Measurements from ENCODE around the gene CCDC57. TPM values are rescaled to one million over a fixed set of nuclear protein-coding genes. Genes with fewer than 3 reads are reported as not detected.

Gene CCDC57
- total RNA-seq, 6 experiments from 2014 or later, result 10.1 to 37.4 (median 17.2) TPM

GRCh38 chr17:82076018-82076784, 136.4 kb downstream of the CCDC57 start:
- DNase-seq (no peak), ATAC-seq (peak; percentile 0 to 39 (median 18))
- intact Hi-C loops (cut with DNase I), result no loop called here
- no peak for TF ChIP-seq POLR2A (IDR thresholded peaks at IDR 0.05)
- no peak for TF ChIP-seq CTCF (IDR thresholded peaks at IDR 0.05)
- Histone ChIP-seq H3K9me3 (no peaks in the 10 kb centered on the region), H3K36me3 (peaks cover 0 to 34% (median 9%) of the 10 kb centered on the region in 4 donors), H3K4me1 (no peaks in the 10 kb centered on the region), H3K4me3 (no peak overlapping the region), H3K27me3 (no peaks in the 10 kb centered on the region), H3K27ac (no peak overlapping the region)
- 34% methylated on average over 23 of the region's 25 CpGs for WGBS (ENCODE audit: insufficient coverage, low coverage, low lambda C conversion rate, missing lambda C conversion rate)

DNA sequence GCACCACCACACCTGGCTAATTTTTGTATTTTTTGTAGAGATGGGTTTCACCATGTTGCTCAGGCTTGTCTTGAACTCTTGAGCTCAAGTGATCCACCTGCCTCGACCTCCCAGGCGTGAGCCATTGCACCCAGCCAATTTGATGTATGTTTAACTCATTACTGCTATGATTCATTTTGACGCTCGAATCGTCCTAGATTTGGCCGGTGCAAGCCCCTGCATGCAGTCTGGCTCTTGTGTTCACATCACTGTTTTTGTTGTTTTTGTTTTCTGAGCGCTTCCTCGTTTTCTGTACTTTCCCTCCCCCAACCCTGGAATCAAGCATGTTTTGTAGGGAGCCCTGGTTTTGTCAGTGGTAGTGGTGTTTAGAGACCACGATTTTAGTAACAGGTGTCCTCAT, 139.2 kb downstream of the CCDC57 start:
- Histone ChIP-seq H3K27me3 (no peaks in the 10 kb centered on the region), H3K4me3 (no peak overlapping the region), H3K36me3 (peaks cover 0 to 8% (median 0%) of the 10 kb centered on the region in 4 donors), H3K27ac (no peak overlapping the region), H3K9me3 (no peaks in the 10 kb centered on the region), H3K4me1 (no peaks in the 10 kb centered on the region)
- DNase-seq (no peak), ATAC-seq (no peak)
- intact Hi-C loops (cut with DNase I), result no loop called here
- 47% methylated on average over 7 of the region's 9 CpGs for WGBS (ENCODE audit: insufficient coverage, low coverage, low lambda C conversion rate, missing lambda C conversion rate)
- no peak for TF ChIP-seq CTCF (IDR thresholded peaks at IDR 0.05)

GRCh38 chr17:82072827-82073226, 139.8 kb downstream of the CCDC57 start:
- no peak for ATAC-seq
- no peaks in the 10 kb centered on the region for H3K27me3 ChIP-seq
- H3K4me3 ChIP-seq, result no peak overlapping the region
- no peak overlapping the region for H3K27ac ChIP-seq
- peaks cover 0 to 2% (median 0%) of the 10 kb centered on the region in 4 donors for H3K36me3 ChIP-seq
- no peaks in the 10 kb centered on the region for H3K4me1 ChIP-seq
- no peak for DNase-seq
- H3K9me3 ChIP-seq, result no peaks in the 10 kb centered on the region
- TF ChIP-seq CTCF (IDR thresholded peaks at IDR 0.05) (no peak), POLR2A (IDR thresholded peaks at IDR 0.05) (no peak)
- WGBS (ENCODE audit: insufficient coverage, low coverage, low lambda C conversion rate, missing lambda C conversion rate), result 75% methylated on average over 5 of the region's 6 CpGs
- intact Hi-C loops (cut with DNase I), result no loop called here

- DNase-seq (no peak), ATAC-seq (no peak)
- no peaks in the 10 kb centered on the region for H3K36me3 ChIP-seq
- H3K27me3 ChIP-seq, result no peaks in the 10 kb centered on the region
- H3K9me3 ChIP-seq, result no peaks in the 10 kb centered on the region
- no peak overlapping the region for H3K4me3 ChIP-seq
- intact Hi-C loops (cut with DNase I), result no loop called here
- TF ChIP-seq POLR2A (IDR thresholded peaks at IDR 0.05), result no peak
- TF ChIP-seq CTCF (IDR thresholded peaks at IDR 0.05), result no peak
- H3K4me1 ChIP-seq, result no peaks in the 10 kb centered on the region
- no peak overlapping the region for H3K27ac ChIP-seq
These were observed 142.0 kb downstream of the CCDC57 start for GRCh38 chr17:82070611-82071010.

All from right lobe of liver (tissue), 6 donors.